A549 (cell line): ENCODE results near the gene HCFC2. TPM values are rescaled to one million over a fixed set of nuclear protein-coding genes. Genes with fewer than 3 reads are reported as not detected.

Experiments used
- ATAC-seq, 2 experiments: fragments of 200-7000 bp in 1 of 2; fragments of >200 bp in 1 of 2; cut with Nextera tagmentation in 1 of 2; cut with Tn5 transposase in 1 of 2; 3 replicates each; pipeline versions ENCODE4 v1.8.0 to v1.9.1; 2018 to 2020; ENCODE audit warnings: mild to moderate bottlenecking in 1 of 2, moderate library complexity in 1 of 2
- CTCF ChIA-PET: fragments of 300-600 bp; sonication (Branson Sonifier 250); formaldehyde crosslinking; extraction: SDS; loops from one replicate; lab custom pipeline; 2021; ENCODE audit warnings: antibody characterized with exemption, inconsistent platforms; lab: Yijun Ruan, JAX
- POLR2A ChIA-PET: fragments of 350-600 bp; formaldehyde crosslinking; extraction: SDS; loops from one replicate; lab custom pipeline; 2021; ENCODE audit warnings: antibody characterized with exemption, inconsistent platforms; lab: Yijun Ruan, JAX
- DNase-seq, 2 experiments: peaks; one replicate each; pipeline versions ENCODE4 v3.0.0 to v3.0.0-alpha.2; 2011 to 2016; ENCODE audit warnings: low read depth in 1 of 2, low spot score in 1 of 2
- FAIRE-seq: peaks from 2 replicates; lab custom pipeline; 2011; peaks lifted over from hg19 to GRCh38; lab: Jason Lieb, UNC
- H3K27ac ChIP-seq, 2 experiments: fragments of >200 bp; sonication (Bioruptor Twin); formaldehyde crosslinking; 3 replicates each; pipeline ENCODE4 v1.5.1; 2016 to 2017
- H3K4me1 ChIP-seq: fragments of >200 bp; sonication (Bioruptor Twin); formaldehyde crosslinking; 3 replicates; pipeline ENCODE4 v1.6.1; 2016
- H3K4me2 ChIP-seq: fragments of >200 bp; sonication (Bioruptor Twin); formaldehyde crosslinking; 3 replicates; pipeline ENCODE4 v1.6.1; 2016
- H3K4me3 ChIP-seq: fragments of >200 bp; sonication (Bioruptor Twin); formaldehyde crosslinking; 3 replicates; pipeline ENCODE4 v1.5.1; 2016
- H3K9me3 ChIP-seq: fragments of >200 bp; sonication (Bioruptor Twin); formaldehyde crosslinking; 3 replicates; pipeline ENCODE4 v1.6.1; 2016
- BHLHE40 ChIP-seq: IDR thresholded peaks from 2 replicates; pipeline ENCODE4 v1.6.1; 2012; ENCODE audit warnings: low read depth, low read length, inconsistent platforms
- CBX8 ChIP-seq: fragments of 200-600 bp; sonication (generic); IDR thresholded peaks from 2 replicates; pipeline ENCODE4 v1.6.1; 2016
- CEBPB ChIP-seq, 2 experiments: fragments of >200 bp in 1 of 2; sonication (Bioruptor Twin) in 1 of 2; formaldehyde crosslinking in 1 of 2; IDR thresholded peaks; 2 replicates each; pipeline ENCODE4 v1.6.1; 2012 to 2016
- CHD2 ChIP-seq: fragments of 150-350 bp; IDR thresholded peaks from 2 replicates; pipeline ENCODE4 v1.6.1; 2014; ENCODE audit warnings: low read length; ENCODE audit not compliant: partially characterized antibody
- CTCF ChIP-seq: fragments of >200 bp; sonication (Bioruptor Twin); formaldehyde crosslinking; IDR thresholded peaks from 3 replicates; pipeline ENCODE4 v1.5.1; 2016
- EHMT2 ChIP-seq: fragments of 200-600 bp; sonication (generic); IDR thresholded peaks from 2 replicates; pipeline ENCODE4 v1.6.1; 2016; ENCODE audit warnings: antibody characterized with exemption, low read depth, mild to moderate bottlenecking, moderate library complexity
- EP300 ChIP-seq, 2 experiments: fragments of >200 bp; sonication (Bioruptor Twin); formaldehyde crosslinking; IDR thresholded peaks; 2 replicates in 1 of 2; 3 replicates in 1 of 2; pipeline ENCODE4 v1.6.1; 2016 to 2017
- FOSB ChIP-seq: fragments of 250-450 bp; sonication (Bioruptor Pico); IDR thresholded peaks from 2 replicates; pipeline ENCODE4 v1.5.0; 2020; ENCODE audit warnings: mild to moderate bottlenecking, moderate library complexity
- GATA3 ChIP-seq: IDR thresholded peaks from 2 replicates; pipeline ENCODE4 v1.6.1; 2012; ENCODE audit warnings: borderline replicate concordance
- HDAC2 ChIP-seq: fragments of 200-600 bp; sonication (generic); IDR thresholded peaks from 2 replicates; pipeline ENCODE4 v1.6.1; 2016
- HEYL ChIP-seq: fragments of 250-450 bp; sonication (Bioruptor Pico); IDR thresholded peaks from 2 replicates; pipeline ENCODE4 v1.8.0; 2021; ENCODE audit warnings: mild to moderate bottlenecking, moderate library complexity
- HOXA7 ChIP-seq: fragments of 250-450 bp; sonication (Bioruptor Pico); IDR thresholded peaks from 2 replicates; pipeline ENCODE4 v1.5.0; 2020; ENCODE audit warnings: mild to moderate bottlenecking, moderate library complexity
- KDM1A ChIP-seq: fragments of 200-600 bp; sonication (generic); IDR thresholded peaks from 2 replicates; pipeline ENCODE4 v1.6.1; 2016; ENCODE audit warnings: low read depth, mild to moderate bottlenecking
- KDM5A ChIP-seq: fragments of 200-600 bp; sonication (generic); IDR thresholded peaks from 2 replicates; pipeline ENCODE4 v1.6.1; 2016; ENCODE audit warnings: antibody characterized with exemption, mild to moderate bottlenecking
- MAZ ChIP-seq: fragments of 150-350 bp; IDR thresholded peaks from 2 replicates; pipeline ENCODE4 v1.6.1; 2014; ENCODE audit warnings: antibody characterized with exemption, low read depth, low read length, borderline replicate concordance
- MYC ChIP-seq: IDR thresholded peaks from 2 replicates; pipeline ENCODE4 v1.6.1; 2012; ENCODE audit warnings: mild to moderate bottlenecking, inconsistent platforms, low read length, improper control_type of control experiment, borderline replicate concordance
- NFE2L2 ChIP-seq: fragments of 150-350 bp; conservative IDR thresholded peaks from 2 replicates; pipeline ENCODE4 v1.6.1; 2014; ENCODE audit warnings: low read length
- RARB ChIP-seq: fragments of 250-450 bp; sonication (Bioruptor Pico); IDR thresholded peaks from 2 replicates; pipeline ENCODE4 v1.8.0; 2021; ENCODE audit warnings: mild to moderate bottlenecking, moderate library complexity
- ZFP36 ChIP-seq: fragments of 450-650 bp; IDR thresholded peaks from 2 replicates; pipeline ENCODE4 v1.6.1; 2014; ENCODE audit warnings: borderline replicate concordance; ENCODE audit not compliant: partially characterized antibody
- ZSCAN20 ChIP-seq: fragments of 250-450 bp; sonication (Bioruptor Pico); IDR thresholded peaks from 2 replicates; pipeline ENCODE4 v1.8.0; 2022; ENCODE audit warnings: mild to moderate bottlenecking, moderate library complexity
- WGBS: methylation state at CpG from one replicate; pipeline ENCODE4 v1.1.6; 2017; ENCODE audit errors: missing lambda C conversion rate; 5-methylcytosine and 5-hydroxymethylcytosine counted together
- polyA plus RNA-seq, 4 experiments: library from polyadenylated mRNA; depleted of rRNA in 3 of 4; stranded (reverse); fragments of >200 nt; fragmentation: RNase III in 1 of 4; extraction: RNeasy Plus Mini Kit Qiagen cat#74134 plus additional on column Dnase treatment in 1 of 4; gene quantifications; 2 replicates in 3 of 4; 3 replicates in 1 of 4; pipeline ENCODE4 v1.2.3, GENCODE V29; 2011 to 2017
- TF ChIP-seq, protein P1 (sequence below): fragments of 250-450 bp; sonication (Bioruptor Pico); IDR thresholded peaks from 2 replicates; pipeline ENCODE4 v1.5.0; 2020; ENCODE audit warnings: low read depth, mild to moderate bottlenecking, moderate library complexity
- TF ChIP-seq, protein P2 (sequence below): fragments of 200-600 bp; sonication (generic); IDR thresholded peaks from 2 replicates; pipeline ENCODE4 v1.6.1; 2016; ENCODE audit warnings: antibody characterized with exemption, mild to moderate bottlenecking, moderate library complexity
- TF ChIP-seq, protein P3 (sequence below): fragments of 250-450 bp; sonication (Bioruptor Pico); IDR thresholded peaks from 2 replicates; pipeline ENCODE4 v1.5.0; 2021; ENCODE audit warnings: mild to moderate bottlenecking, moderate library complexity, borderline replicate concordance

The HCFC2 gene
- polyA plus RNA-seq, 2 of the 4 experiments (the other 2 are of a cell fraction) = 5.0 to 10.0 TPM

DNA sequence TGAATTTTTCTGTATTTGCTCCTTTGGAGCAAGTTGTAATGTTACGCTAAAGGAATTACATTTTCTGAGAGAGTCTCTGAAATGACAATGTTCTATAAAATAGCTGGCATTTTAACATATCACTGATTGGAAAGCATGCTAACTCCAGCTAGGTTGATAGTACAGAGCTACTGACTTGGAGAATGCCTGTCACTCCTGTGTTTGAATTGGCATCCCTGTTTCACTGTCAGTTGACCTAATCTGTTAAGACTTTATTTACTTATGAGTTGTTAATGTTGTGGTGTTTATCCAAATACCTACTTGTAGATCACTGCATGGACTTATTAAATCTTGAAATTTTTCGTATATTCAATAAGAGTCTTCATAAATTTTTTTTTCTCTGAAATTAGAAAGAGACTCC is 33.6 kb downstream of the HCFC2 start:
- Histone ChIP-seq H3K9me3 (no peaks in the 10 kb centered on the region), H3K4me2 (no peak overlapping the region), H3K4me1 (no peaks in the 10 kb centered on the region), H3K4me3 (no peak overlapping the region), H3K27ac (no peak overlapping the region)
- FAIRE-seq (peak; percentile 67), DNase-seq (no peak), ATAC-seq (no peak)
- 89% methylated on average over 2 of the region's 2 CpGs for WGBS
- ChIA-PET POLR2A (no interaction called here), CTCF (interaction anchor here (1.3 to 2.7 kb wide), 3 partner anchors 11 to 34 kb away, joined by 3 to 16 read pairs (median 5); no protein-coding TSS in a partner anchor)
- TF ChIP-seq GATA3 (no peak), RARB (CRISPR knock-in tag) (no peak), KDM5A (no peak), NFE2L2 (no peak), ZFP36 (no peak), CEBPB (IDR thresholded peaks at IDR 0.05) (no peak), MAZ (no peak), CBX8 (no peak), MYC (no peak), EP300 (IDR thresholded peaks at IDR 0.05) (no peak), HDAC2 (no peak), HEYL (CRISPR knock-in tag) (no peak), ZSCAN20 (CRISPR knock-in tag) (no peak), CTCF (no peak), KDM1A (no peak), BHLHE40 (no peak), CHD2 (no peak)
- TF ChIP-seq, protein P1, sequence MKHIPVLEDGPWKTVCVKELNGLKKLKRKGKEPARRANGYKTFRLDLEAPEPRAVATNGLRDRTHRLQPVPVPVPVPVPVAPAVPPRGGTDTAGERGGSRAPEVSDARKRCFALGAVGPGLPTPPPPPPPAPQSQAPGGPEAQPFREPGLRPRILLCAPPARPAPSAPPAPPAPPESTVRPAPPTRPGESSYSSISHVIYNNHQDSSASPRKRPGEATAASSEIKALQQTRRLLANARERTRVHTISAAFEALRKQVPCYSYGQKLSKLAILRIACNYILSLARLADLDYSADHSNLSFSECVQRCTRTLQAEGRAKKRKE (CRISPR knock-in tag) = no peak
- TF ChIP-seq, protein P2, sequence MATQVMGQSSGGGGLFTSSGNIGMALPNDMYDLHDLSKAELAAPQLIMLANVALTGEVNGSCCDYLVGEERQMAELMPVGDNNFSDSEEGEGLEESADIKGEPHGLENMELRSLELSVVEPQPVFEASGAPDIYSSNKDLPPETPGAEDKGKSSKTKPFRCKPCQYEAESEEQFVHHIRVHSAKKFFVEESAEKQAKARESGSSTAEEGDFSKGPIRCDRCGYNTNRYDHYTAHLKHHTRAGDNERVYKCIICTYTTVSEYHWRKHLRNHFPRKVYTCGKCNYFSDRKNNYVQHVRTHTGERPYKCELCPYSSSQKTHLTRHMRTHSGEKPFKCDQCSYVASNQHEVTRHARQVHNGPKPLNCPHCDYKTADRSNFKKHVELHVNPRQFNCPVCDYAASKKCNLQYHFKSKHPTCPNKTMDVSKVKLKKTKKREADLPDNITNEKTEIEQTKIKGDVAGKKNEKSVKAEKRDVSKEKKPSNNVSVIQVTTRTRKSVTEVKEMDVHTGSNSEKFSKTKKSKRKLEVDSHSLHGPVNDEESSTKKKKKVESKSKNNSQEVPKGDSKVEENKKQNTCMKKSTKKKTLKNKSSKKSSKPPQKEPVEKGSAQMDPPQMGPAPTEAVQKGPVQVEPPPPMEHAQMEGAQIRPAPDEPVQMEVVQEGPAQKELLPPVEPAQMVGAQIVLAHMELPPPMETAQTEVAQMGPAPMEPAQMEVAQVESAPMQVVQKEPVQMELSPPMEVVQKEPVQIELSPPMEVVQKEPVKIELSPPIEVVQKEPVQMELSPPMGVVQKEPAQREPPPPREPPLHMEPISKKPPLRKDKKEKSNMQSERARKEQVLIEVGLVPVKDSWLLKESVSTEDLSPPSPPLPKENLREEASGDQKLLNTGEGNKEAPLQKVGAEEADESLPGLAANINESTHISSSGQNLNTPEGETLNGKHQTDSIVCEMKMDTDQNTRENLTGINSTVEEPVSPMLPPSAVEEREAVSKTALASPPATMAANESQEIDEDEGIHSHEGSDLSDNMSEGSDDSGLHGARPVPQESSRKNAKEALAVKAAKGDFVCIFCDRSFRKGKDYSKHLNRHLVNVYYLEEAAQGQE = no peak
- TF ChIP-seq, protein P3, sequence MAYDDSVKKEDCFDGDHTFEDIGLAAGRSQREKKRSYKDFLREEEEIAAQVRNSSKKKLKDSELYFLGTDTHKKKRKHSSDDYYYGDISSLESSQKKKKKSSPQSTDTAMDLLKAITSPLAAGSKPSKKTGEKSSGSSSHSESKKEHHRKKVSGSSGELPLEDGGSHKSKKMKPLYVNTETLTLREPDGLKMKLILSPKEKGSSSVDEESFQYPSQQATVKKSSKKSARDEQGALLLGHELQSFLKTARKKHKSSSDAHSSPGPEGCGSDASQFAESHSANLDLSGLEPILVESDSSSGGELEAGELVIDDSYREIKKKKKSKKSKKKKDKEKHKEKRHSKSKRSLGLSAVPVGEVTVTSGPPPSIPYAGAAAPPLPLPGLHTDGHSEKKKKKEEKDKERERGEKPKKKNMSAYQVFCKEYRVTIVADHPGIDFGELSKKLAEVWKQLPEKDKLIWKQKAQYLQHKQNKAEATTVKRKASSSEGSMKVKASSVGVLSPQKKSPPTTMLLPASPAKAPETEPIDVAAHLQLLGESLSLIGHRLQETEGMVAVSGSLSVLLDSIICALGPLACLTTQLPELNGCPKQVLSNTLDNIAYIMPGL (CRISPR knock-in tag) = no peak

DNA sequence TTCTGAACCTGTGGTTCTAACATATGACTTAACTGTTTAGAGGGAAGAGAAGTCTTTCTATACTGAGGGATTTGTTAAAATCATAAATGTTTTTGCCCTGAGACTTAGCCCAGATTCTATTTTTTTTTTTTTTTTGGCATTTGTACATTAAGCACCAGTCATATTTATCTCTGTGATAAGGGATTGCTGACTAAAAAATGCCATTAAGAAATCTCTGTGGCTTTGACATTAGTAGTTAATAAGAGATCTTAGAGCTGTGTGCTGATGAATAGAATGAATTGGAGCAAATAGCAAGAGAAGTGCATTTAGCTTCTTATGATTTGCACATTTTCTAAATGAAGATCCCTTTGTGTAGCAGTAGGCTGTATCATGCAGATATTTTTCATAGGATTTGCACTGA is 41.1 kb downstream of the HCFC2 start:
- no peak for FAIRE-seq

More for the DNA sequence above, 41.1 kb downstream of the HCFC2 start:
- Histone ChIP-seq H3K4me2 (no peak overlapping the region), H3K4me1 (peaks cover 9% of the 10 kb centered on the region; the same call in 2 of the 3 replicates), H3K27ac (no peak overlapping the region), H3K4me3 (no peak overlapping the region), H3K9me3 (no peaks in the 10 kb centered on the region)
- POLR2A ChIA-PET = interaction anchor here (0.7 kb wide), 1 partner anchor 227 kb away, joined by 3 read pairs; no protein-coding TSS in a partner anchor
- no peak for DNase-seq
- CTCF ChIA-PET = interaction anchor here (0.6 kb wide), 1 partner anchor 11 kb away, joined by 3 read pairs; no protein-coding TSS in a partner anchor
- TF ChIP-seq, protein P3 (CRISPR knock-in tag) = no peak
- TF ChIP-seq EHMT2 (no peak), FOSB (CRISPR knock-in tag) (no peak), HOXA7 (CRISPR knock-in tag) (no peak)
- no peak for ATAC-seq
